Fibroblast of villous mesenchyme (primary cell): ENCODE measurements around the gene SERINC5. TPM values are rescaled to one million over a fixed set of nuclear protein-coding genes. Genes with fewer than 3 reads are reported as not detected.

Source experiments
- DNase-seq: peaks from one replicate; pipeline ENCODE4 v3.0.0-alpha.2; 2010; ENCODE audit warnings: low read depth
- H3K4me3 ChIP-seq: 2 replicates; pipeline ENCODE4 v1.5.1; 2011; ENCODE audit warnings: low read depth, mild to moderate bottlenecking, low read length
- CTCF ChIP-seq: IDR thresholded peaks from 2 replicates; pipeline ENCODE4 v1.5.1; 2012; ENCODE audit warnings: low read depth, mild to moderate bottlenecking, low read length; ENCODE audit not compliant: insufficient read depth
- total RNA-seq: library from RNA; depleted of rRNA; stranded (reverse); fragments of >200 nt; gene quantifications from 2 replicates; pipeline ENCODE4 v1.2.3, GENCODE V29; 2012

The SERINC5 gene
- total RNA-seq, 1 donor: 13.8 TPM

GRCh38 chr5:80238097-80238496 is 17.8 kb downstream of the SERINC5 start:
- DNase-seq: no peak
- no peak for TF ChIP-seq CTCF
- H3K4me3 ChIP-seq: no peak overlapping the region

GRCh38 chr5:80237243-80237642 is 18.6 kb downstream of the SERINC5 start:
- TF ChIP-seq CTCF: no peak
- no peak for DNase-seq

GRCh38 chr5:80234116-80234948 is 21.5 kb downstream of the SERINC5 start:
- TF ChIP-seq CTCF: no peak
- H3K4me3 ChIP-seq: no peak overlapping the region
- DNase-seq: no peak

More at GRCh38 chr5:80237243-80237642, 18.6 kb downstream of the SERINC5 start:
- no peak overlapping the region for H3K4me3 ChIP-seq

GRCh38 chr5:80231693-80232092 is 24.2 kb downstream of the SERINC5 start:
- H3K4me3 ChIP-seq: no peak overlapping the region
- no peak for TF ChIP-seq CTCF
- DNase-seq: no peak

- no peak overlapping the region for H3K4me3 ChIP-seq
- no peak for TF ChIP-seq CTCF
- DNase-seq: peak; percentile 32
These were observed 24.6 kb downstream of the SERINC5 start for GRCh38 chr5:80231243-80231642.

- no peak overlapping the region for H3K4me3 ChIP-seq
- no peak for DNase-seq
- no peak for TF ChIP-seq CTCF
These were observed 25.4 kb downstream of the SERINC5 start for GRCh38 chr5:80230269-80230992.
